NCI-H510A (cell line): ENCODE measurements around the gene STAT6.
"Not testable (repeated sequence)": the region's sequence is repeated elsewhere in the genome, so short reads cannot be mapped to it uniquely, and the experiment has no call there.

Experiments
- DNase-seq: peaks from one replicate; lab custom pipeline; 2025; lab: John Stamatoyannopoulos, UW

Gene STAT6

DNA sequence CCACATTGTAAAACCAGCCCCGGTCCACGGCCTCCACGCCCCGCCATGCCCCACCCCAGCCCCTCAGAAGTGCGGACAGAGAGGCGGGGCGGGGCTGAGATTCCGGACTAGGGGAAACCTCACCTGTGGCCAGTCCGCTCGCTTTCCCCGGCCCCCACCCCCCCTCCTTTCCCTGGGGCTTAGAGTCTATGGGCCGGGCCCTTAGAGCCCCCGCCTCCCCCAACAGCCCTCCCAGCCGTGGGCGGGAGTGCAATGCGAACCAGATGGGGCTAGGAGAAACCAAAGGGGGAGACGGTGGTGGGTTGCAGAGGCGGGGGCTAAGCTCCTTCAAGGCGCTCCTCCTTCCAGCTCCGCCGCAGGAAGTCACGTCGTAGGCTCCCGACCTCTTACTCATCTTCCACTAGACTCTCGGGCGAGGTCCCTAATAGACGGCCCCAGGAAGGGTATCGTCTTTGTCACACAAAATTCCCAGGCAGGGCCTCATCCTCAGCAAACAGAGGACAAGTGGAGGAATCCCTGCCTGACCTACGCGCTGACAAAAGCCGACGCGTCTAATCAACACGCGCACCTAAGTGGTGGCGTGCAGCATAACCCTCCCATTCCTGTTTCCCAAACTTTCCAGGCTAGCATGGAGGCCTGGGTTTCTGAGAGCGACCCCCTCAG is 23.3 kb downstream of the STAT6 start:
- DNase-seq: peak; percentile 44

GRCh38 chr12:57087010-57087690 is 24.0 kb downstream of the STAT6 start:
- DNase-seq: no peak

DNA sequence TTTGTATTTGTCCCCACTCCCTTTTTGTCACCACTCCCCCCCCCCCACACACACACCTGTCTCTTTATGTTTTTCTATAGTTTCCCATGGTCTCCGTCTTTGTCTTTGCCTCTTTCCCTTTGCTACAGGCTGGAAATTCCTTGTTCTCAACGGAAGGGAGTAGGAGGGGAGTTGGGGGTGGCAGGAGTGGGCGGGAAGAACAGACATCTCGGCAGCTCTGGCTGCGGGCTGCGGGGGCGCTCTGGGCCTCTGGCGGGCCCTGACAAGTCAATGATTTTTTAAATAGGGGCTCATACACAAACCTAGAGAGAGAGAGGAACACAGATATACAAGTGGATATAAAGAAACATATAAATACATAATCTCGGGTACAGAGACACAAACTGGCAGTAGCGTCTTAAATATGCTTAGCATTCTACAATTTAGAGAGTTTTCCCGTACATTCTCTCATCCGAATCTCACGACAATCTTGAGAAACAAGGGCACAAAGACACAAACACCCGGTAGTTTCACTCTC is 24.6 kb downstream of the STAT6 start:
- no peak for DNase-seq

- no peak for DNase-seq
These were observed 25.1 kb downstream of the STAT6 start for GRCh38 chr12:57085999-57086492.

DNA sequence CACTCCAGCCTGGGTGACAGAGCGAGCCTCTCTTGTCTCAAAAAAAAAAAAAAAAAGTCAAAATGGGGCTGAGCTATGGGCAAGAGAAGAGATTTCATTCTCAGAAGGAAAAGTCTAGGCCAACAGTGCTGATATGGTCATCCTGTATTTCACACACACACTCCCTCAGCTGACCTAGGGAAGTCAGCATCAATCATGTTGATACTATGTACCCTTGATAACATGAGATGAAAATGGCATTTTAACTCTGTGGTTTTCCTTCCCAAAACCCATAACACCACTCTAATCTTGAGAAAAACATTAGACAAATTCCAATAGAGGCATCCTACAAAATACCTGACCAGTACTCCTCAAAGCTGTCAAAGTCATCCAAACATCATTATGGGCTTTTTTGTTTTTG is 30.3 kb downstream of the STAT6 start:
- no peak for DNase-seq

DNA sequence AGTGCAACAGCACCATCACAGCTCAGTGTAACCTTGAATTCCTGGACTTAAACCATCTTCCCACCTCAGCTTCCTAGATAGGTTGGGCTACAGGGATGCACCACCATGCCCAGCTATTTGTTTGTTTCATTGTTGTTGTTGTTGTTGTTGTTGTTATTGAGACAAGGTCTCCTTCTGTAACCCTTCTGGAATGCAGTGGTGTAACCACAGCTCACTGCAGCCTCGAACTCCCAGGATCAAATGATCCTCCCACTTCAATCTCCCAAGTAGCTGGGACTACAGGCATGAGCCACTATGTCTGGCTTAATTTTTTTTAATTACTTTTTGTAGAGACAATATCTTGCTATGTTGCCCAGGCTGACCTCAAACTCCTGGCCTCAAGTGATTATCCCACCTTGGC is 31.3 kb downstream of the STAT6 start:
- DNase-seq: no peak

- peak; percentile 98 for DNase-seq
These were observed 32.4 kb downstream of the STAT6 start, which contains the start of gene NEMP1 for GRCh38 chr12:57078519-57079404. Gene NEMP1, minus strand, starts transcription at chr12:57078791. Its CDS starts 46 bp downstream, at chr12:57078745.

DNA sequence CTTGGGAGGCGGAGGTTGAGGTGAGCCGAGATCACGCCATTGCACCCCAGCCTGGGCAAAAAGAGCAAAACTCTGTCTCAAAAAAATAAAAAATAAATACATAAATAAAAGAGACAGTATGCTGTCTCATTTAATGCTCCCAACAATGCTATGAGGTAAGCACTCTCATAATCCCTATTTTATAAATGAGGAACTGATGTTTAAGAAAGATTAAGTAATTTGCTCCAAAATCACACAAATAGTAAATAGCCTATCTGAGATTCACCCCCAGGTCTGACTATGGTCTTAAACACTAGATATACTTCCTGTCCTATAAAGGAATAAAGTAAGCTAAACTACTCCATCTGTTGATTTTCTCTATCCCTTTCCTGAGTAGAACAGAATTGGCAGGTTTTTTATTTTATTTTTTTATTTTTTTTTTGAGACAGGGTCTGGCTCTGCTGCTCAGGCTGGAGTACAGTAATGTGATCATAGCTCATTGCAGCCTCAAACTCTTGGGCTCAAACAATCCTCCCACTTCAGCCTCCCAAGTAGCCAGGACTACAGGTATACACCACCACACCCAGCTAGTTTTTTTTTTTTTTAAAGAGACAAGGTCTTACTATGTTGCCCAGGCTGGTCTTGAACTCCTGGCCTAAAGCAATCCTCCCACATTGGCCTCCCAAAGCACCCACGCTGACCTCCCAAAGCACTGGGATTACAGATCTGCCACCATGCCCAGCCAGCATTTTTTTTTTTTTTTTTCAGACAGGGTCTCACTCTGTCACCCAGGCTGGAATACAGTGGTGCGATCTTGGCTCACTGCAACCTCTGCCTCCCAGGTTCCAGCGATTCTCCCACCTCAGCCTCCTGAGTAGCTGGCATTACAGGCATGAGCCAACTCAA is 37.4 kb downstream of the STAT6 start:
- not testable (repeated sequence) for DNase-seq

DNA sequence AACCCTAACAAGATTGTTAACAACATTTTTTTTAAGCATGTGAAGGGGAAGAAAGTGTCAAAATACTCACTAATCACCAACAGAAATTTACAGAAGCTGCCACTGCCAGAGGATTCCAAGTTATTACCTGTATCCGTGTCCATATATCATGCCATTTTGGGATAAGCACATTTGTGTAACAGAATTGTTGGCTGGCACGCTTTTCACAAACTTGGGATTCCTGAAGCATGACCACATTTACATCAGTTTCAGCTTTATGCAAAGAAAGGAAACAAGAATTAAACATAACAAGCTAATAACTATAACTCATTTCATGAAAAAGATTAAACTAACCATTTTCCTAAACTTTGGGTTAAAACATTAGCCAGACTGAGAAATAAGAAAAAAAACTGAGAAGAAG is 38.5 kb downstream of the STAT6 start:
- no peak for DNase-seq

DNA sequence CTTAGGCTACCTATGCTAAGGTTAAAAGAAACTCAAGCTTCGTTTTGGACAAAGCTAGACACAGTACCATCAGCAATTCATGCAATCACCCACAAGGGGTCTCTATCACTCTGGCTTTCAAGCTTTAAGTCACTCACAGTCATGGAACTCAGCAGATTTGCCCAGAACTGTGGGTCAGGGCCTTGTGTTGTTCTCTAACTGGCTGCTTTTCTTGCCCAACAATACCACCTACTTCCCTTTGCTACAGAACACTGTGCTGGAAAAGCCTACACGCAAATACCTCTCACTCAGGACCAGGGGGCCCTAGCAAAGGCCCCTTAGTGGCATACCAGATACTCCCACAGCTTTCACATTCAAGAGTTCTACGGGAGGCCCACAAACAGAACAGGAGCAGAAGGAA is 41.6 kb downstream of the STAT6 start:
- DNase-seq: no peak

DNA sequence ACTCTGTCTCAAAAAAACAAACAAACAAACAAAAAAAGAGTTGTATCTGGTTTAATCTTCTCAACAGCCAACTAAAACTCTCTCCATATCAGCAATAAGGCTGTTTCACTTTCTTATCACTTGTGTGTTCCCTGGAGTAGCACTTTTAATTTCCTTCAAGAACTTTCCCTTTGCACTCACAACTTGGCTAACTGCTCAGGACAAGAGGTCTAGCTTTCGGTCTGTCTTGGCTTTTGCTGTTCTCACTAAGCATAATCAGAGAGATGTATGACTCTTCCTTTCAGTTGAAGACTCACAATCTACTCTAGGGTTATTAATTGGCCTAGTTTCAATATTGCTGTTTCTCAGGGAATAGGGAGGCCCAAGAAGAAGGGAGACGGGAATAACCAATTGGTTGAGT is 44.9 kb downstream of the STAT6 start:
- no peak for DNase-seq

GRCh38 chr12:57063991-57064685 is 47.0 kb downstream of the STAT6 start:
- no peak for DNase-seq

GRCh38 chr12:57058454-57058853 is 52.7 kb downstream of the STAT6 start:
- DNase-seq: no peak

- no peak for DNase-seq
These were observed 54.0 kb downstream of the STAT6 start for GRCh38 chr12:57057067-57057751.

DNA sequence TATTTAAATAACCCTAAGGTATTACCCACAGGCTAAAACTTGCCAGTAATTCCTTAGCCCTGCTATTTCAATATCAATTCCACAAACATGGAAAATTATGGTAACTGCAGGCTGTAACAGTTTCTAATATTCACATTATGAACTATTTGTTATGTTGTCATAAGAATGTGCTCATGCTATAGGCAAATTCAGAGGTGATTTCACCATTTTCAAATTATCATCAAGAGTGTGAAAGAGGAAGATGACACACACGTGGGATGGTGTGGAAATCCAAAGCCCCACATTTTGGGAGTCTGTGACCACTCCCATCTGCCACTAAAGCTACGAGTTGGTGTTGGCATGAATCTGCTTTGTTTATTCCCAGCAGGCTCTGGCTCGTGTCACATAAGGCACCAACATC is 55.3 kb downstream of the STAT6 start:
- DNase-seq: no peak

- DNase-seq: not testable (repeated sequence)
These were observed 57.3 kb downstream of the STAT6 start for GRCh38 chr12:57053901-57054300.

GRCh38 chr12:57053146-57053545 is 58.0 kb downstream of the STAT6 start:
- not testable (repeated sequence) for DNase-seq

DNA sequence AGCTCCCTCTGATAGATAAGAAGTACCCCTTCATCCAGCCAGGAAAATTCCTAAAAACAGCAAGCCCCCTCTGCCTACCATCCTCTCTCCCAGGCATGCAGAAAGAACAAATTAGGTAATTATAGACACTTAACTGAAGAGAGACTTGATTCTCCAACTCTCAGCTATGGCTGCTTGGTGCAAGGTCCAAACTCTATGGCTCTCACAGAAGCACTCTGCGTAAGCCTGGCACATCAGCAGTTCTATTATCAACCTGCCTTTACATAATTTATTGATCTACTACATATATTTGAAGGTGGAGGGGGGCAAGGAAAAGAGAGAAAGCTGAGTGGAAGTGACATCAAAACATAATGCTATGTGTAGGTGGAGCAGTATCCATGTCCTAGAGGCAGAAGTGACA is 60.2 kb downstream of the STAT6 start:
- DNase-seq: no peak

DNA sequence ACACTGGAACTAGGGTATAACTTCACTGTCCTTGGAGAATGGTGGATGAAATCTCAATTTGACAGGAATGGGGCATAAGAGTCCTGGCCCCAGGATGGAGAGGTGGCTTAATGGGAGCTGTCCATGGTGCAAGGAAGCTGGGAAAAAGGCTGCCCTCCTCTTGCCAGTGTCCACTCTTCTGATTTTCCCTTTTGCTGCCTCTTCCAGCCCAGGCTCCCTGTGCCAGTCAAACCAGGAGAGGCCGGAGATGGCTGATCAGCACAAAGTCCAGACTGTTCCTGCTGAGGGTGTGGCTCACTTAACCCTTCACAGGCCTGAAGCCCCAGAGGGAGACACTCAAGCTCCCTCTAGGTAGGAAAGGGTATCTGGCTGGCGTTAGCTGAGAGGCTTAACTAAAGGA is 61.3 kb downstream of the STAT6 start, which contains the start of gene MYO1A:
Gene MYO1A, minus strand, starts transcription at position 240 of the 400 bp plus-strand sequence. CDS start 1,806 bp downstream, outside the sequence.
- DNase-seq: no peak

- no peak for DNase-seq
These were observed 62.1 kb downstream of the STAT6 start for GRCh38 chr12:57049119-57049446.
